GM18508 (cell line): Measurements from ENCODE around the gene SNED1.
"Not testable (repeated sequence)": the region's sequence is repeated elsewhere in the genome, so short reads cannot be mapped to it uniquely, and the experiment has no call there.

ENCODE experiments used
- ATAC-seq: cut with Tn5 transposase; IDR thresholded peaks from one replicate; pipeline ENCODE4 v1.9.1; 2021; ENCODE audit warnings: moderate number of reproducible peaks; ENCODE audit not compliant: insufficient read depth, unreplicated experiment

The SNED1 gene

GRCh38 chr2:240970816-240971215, 27.6 kb upstream of the SNED1 start:
- no peak for ATAC-seq

- ATAC-seq: no peak
Measured at GRCh38 chr2:240972201-240972600, 26.2 kb upstream of the SNED1 start.

- ATAC-seq: no peak
Measured at GRCh38 chr2:240972636-240973521, 25.5 kb upstream of the SNED1 start.

- no peak for ATAC-seq
Measured at GRCh38 chr2:240974771-240975572, 23.4 kb upstream of the SNED1 start.

GRCh38 chr2:240975903-240976302, 22.5 kb upstream of the SNED1 start:
- not testable (repeated sequence) for ATAC-seq

GRCh38 chr2:240981280-240981679, 17.1 kb upstream of the SNED1 start:
- ATAC-seq: no peak

GRCh38 chr2:240981871-240982800, 16.3 kb upstream of the SNED1 start:
- ATAC-seq: no peak

GRCh38 chr2:240982821-240983281, 15.6 kb upstream of the SNED1 start:
- ATAC-seq: no peak

GRCh38 chr2:240983361-240983995, 14.9 kb upstream of the SNED1 start:
- ATAC-seq: no peak

GRCh38 chr2:240983996-240984498, 14.4 kb upstream of the SNED1 start:
- no peak for ATAC-seq

- ATAC-seq: no peak
Measured at GRCh38 chr2:240985881-240986786, 12.3 kb upstream of the SNED1 start.

GRCh38 chr2:240986787-240987411, 11.5 kb upstream of the SNED1 start:
- no peak for ATAC-seq

- ATAC-seq: no peak
Measured at GRCh38 chr2:240987588-240987987, 10.8 kb upstream of the SNED1 start.

GRCh38 chr2:240988146-240988545, 10.3 kb upstream of the SNED1 start:
- no peak for ATAC-seq

- ATAC-seq: no peak
Measured at GRCh38 chr2:240988571-240989271, 9.7 kb upstream of the SNED1 start.

GRCh38 chr2:240989451-240990265, 8.8 kb upstream of the SNED1 start:
- ATAC-seq: no peak

- ATAC-seq: no peak
Measured at GRCh38 chr2:240990266-240990529, 8.2 kb upstream of the SNED1 start.
